ENCODE measurements around the gene ARAP1.

GRCh38 chr11:72704783-72705265 lies 47.4 kb downstream of the ARAP1 start:
- TF ChIP-seq CTCF (IDR thresholded peaks at IDR 0.05) (no peak), POLR2A (IDR thresholded peaks at IDR 0.05) (no peak)

Data from Peyer's patch (tissue), 4 donors.